Measurements from ENCODE around the gene ADAM12.

- TF ChIP-seq POLR2A (IDR thresholded peaks at IDR 0.05): no peak
- TF ChIP-seq CTCF (IDR thresholded peaks at IDR 0.05): no peak
- no peak for TF ChIP-seq POLR2AphosphoS5 (IDR thresholded peaks at IDR 0.05)
Measured at GRCh38 chr10:126431816-126432215, 43.5 kb upstream of the ADAM12 start.

Data from prostate gland (tissue), 2 donors.